Measurements from ENCODE around the gene ALK.

Gene ALK

GRCh38 chr2:29561628-29562027 lies 359.8 kb downstream of the ALK start:
- no peak for DNase-seq

DNA sequence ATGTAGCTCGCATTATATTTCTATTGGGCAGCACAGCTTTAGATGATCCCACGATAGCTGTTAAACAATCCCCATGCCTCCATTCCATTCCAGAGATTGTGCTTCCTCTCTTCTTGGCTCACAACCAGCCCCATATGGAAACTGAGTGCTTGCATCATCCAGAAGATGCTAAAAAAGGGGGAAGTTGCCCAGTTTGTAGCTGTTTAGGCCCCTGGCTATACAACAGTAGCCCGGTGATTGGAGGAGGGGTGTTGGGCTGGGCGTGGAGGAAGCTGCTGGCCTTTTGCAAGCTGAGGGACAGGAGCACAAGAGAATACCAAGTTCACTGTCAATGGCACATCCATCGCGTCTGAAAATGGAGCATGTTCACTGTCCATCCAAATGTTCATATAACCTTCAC lies 360.2 kb downstream of the ALK start:
- DNase-seq: no peak

GRCh38 chr2:29560566-29560965 lies 360.8 kb downstream of the ALK start:
- no peak for DNase-seq

- DNase-seq: no peak
These were observed 361.4 kb downstream of the ALK start for GRCh38 chr2:29560030-29560429.

GRCh38 chr2:29559578-29559977 lies 361.8 kb downstream of the ALK start:
- no peak for DNase-seq

DNA sequence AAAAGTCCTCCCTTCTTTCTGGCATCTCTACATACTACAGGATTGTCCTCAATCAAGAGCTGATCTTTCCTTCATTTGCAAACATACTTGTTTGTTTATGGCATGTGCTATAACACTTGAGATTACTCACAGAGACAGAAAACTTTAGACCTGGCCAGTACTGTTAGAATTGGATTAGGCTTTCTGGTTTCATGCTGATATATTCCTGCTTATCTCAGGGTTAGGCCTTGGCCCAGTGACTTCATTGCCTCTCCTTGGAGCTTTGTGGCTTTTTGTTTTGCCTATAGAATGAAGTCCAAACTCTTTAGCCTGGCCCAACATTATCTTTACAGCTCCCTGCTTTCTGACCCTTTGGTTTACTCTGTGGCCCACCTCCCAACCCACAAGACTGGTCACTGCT lies 363.3 kb downstream of the ALK start:
- no peak for DNase-seq

- DNase-seq: no peak
These were observed 364.1 kb downstream of the ALK start for GRCh38 chr2:29557268-29557667.

GRCh38 chr2:29549069-29549380 lies 372.4 kb downstream of the ALK start:
- no peak for DNase-seq

GRCh38 chr2:29544917-29545316 lies 376.5 kb downstream of the ALK start:
- DNase-seq: no peak

GRCh38 chr2:29544031-29544430 lies 377.4 kb downstream of the ALK start:
- DNase-seq: no peak

DNA sequence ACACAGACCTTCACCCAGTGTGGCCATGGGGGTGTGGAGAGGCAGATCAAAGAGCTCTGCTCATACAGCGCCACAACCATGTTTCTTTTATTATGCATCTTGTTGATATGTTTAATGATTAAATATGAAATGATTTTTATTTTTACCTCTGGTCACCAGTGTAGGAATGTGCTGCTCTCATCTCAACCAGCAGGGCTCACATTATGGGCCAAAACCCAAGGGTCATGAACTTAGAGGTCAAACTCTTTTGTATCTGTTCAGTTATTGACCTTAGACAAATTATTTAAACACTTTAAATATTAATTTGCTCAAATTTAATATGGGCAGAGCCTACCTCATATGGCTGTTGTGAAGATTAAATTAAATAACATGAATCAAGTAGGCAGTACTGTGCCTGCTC lies 386.2 kb downstream of the ALK start:
- no peak for DNase-seq

DNA sequence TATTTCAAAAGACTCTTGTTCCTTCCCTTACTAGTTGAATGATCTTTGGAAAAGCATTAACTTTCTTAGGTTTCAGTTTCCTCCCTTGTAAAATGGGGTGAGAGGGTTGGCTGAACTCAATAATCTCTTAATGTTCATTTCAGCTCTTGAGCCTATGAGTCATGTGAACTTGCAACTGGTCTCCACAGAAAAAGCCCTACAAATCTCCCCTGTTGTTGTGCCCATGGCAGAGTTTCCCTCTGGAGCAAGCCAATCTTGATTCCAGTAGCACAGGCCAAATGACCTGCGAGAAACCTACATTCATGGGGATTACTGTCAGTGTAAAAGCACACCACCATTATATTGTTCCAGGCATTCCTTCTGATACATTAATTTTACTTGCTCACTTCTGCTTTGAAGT lies 388.9 kb downstream of the ALK start:
- no peak for DNase-seq

DNA sequence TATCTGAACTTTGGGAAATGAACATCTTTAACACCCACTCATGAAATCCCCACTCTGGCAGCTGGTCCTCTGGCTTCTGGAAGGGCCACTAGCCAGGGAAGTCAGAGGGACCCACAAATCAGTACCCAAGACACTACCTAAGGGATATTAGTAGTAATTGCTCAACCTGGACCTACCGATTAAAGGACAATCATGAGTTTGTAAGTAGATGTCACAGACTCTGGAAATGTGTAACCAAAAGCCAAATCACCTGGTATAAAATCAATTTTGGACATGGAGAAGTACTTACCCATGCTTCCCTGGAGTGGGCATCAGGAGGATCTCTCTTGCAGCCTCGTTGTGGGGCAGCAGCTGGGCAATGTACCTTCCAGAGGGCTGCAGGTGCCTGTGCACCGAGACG lies 389.8 kb downstream of the ALK start:
- DNase-seq: no peak

DNA sequence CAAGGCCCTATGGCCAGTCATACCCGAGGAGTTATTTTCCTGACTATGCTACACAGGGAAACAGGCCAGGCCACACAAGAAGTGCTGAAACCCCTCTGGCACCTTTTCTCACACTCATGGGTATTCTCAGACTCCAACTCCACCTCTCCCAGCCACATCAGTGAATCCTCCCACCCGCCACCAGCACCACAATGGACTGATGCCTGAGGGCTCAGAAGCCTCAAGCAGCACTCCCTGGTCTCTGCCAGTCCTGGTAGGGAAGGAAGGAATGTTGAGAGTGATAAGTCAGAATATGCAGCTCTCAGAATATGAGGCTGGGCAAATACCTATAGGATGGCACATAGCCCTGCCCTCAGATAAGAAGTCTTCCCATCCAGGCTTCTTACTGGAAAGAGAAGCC lies 391.1 kb downstream of the ALK start:
- no peak for DNase-seq

GRCh38 chr2:29528891-29529520 lies 392.4 kb downstream of the ALK start:
- no peak for DNase-seq

DNA sequence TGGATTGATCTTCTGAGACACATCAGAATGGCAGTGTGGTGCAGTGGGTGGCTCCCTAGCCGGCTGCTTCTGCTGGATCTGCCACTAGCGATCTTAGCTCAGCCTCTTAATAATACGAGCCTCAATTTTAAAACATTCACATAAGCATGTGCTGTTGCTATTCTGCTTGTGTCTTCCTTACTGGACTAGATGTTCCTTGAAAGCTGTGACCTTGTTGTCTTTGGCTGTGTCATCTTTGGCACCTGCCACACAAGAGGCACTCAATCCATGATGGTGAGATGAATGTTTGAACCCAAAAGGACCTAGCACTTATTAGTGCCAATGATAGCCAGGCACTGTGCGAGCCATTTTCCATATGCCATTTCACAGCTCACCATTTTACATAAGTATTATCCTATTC lies 393.0 kb downstream of the ALK start:
- no peak for DNase-seq

DNA sequence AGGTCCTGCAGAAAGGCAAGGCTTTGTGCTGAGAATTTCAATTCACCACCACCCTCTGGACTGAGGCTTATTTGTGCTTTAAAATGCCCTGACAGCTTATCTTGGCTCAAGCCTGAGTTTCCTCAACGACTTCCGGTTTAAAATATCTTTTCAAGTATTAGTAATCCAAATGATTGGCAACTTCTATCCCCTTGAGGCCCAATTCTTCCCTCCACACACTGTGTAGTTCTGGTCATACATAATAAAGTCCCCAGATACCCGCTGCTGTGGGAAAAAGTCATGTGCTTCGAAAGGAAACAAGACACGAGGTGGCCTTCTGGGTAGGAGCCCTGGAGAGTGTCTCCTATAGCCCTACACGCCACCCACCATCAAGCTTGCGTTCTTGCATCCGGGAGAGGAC lies 393.4 kb downstream of the ALK start:
- no peak for DNase-seq

DNA sequence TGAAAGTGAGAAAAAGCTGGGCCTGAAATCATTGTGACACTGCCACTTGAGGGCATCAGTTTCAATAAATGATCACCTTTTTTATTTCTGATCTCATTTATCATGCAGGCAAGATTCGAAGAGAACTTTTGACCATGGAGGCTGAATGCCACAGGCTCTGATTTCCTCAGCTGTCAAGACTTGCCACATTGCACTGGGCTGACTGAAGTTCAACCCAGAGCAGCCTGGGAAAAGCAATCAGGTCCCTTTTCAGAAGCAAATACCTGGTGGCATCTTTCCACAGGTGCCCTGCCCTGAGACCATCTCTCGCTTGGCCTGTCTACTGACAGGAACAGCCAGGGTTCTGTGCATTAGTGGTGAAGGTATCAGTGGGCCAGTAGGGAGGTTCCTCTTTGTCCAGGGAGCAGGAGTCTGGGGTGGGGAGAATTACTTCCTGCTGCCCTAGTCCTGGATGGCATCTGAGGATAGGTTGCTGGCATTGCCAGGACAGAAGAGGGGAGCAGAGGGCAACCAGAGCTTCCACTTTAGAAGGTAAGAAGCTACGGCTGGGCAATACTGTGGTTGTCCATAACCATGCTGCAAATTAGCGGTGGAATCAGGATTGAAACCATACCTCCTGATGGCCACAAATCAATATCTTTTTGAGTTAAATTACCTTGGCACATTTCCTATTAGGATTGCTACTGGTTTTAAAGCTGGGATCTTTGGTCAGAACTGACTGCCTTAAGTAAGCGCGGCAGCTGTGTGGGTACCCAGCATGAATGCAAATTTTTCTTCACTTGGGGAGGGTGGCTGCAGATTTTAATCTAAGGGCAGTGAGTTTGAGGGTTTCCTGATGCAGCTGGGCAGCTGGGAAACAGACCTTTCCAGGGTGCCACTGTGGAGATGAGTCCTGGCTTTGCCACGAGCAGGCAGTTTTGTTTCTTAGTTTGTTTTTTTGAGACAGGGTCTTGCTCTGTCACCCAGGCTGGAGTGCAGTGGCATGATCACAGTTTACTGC lies 394.5 kb downstream of the ALK start:
- no peak for DNase-seq

DNA sequence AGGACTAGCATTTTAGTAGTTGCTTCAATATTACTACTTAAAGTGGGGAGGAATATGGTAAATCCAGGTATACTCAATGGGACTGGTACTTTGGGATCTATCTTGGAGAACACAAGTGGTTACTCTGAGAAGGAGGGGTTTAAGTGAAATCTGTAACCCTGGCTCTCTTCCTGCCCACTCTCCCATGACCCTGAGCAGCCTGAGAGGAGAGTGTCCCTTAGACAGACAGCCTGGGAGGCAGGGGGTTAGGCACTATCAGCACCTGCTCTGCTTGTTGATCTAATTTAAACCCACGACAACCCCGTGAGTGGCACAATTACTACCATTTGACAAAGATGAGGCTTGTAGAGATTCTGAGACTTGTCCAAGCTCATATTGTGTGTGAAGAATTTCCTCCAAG lies 395.5 kb downstream of the ALK start:
- DNase-seq: no peak

- DNase-seq: no peak
These were observed 396.7 kb downstream of the ALK start for GRCh38 chr2:29524652-29525051.

DNA sequence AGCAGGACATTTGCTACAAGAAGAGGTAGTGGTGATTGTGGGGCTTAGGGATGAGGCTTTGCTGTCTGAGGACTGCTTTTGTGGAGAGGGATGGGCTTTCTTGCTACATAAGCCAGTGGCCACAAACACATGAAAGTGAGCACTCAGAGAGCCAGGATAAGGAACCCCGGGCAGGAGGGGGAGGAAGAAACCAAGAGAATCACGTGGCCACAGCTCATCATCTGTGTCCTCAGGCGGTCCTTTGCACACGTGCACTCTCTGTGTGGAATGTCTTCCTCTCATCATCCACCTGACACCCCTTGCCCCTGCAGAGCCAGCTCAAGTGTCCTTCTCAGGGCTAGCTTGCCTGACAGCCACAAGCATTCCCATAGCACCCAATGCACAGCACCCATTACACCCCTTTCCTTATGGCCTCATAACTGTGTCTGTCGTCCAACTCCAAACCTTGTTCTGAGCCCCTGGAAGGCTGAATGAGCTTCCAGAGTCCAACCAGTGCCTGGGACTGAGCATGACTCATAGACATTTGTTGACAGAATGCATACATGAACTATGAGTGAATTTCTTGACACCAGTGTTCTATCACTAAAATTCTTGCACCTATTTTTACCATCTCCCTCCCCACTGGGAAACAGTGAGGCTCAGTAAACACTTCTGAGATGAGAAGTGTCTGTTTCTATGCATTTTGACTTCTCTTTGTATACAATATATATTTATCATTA lies 398.3 kb downstream of the ALK start:
- DNase-seq: no peak

DNA sequence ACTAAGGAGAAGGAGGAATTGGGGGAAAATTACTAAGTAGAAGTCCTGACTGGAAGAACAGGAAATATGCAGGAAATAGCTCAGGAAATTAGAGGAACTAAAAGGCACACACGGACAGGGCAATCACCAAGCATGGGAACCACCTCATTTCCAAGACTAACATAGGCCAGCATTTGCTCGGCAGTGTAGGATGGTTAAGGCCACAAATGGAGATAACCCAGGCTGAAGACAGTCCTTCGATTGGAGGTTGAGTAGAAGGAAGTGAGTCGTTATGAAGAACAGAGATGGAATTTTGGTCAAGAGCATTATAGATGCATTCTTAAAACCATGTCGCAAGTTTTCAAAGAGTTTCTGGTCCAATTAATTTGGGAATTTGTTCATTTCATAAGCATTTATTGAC lies 401.4 kb downstream of the ALK start:
- DNase-seq: no peak

- DNase-seq: no peak
These were observed 402.0 kb downstream of the ALK start for GRCh38 chr2:29519338-29519925.
